Endothelial cell of coronary artery (primary cell): ENCODE results near the gene USP21. TPM values are rescaled to one million over a fixed set of nuclear protein-coding genes. Genes with fewer than 3 reads are reported as not detected.

Experiments used
- total RNA-seq: library from RNA; depleted of rRNA; stranded (reverse); fragments of >200 nt; gene quantifications from 2 replicates; pipeline ENCODE4 v1.2.3, GENCODE V29; 2014

USP21 gene, protein sequence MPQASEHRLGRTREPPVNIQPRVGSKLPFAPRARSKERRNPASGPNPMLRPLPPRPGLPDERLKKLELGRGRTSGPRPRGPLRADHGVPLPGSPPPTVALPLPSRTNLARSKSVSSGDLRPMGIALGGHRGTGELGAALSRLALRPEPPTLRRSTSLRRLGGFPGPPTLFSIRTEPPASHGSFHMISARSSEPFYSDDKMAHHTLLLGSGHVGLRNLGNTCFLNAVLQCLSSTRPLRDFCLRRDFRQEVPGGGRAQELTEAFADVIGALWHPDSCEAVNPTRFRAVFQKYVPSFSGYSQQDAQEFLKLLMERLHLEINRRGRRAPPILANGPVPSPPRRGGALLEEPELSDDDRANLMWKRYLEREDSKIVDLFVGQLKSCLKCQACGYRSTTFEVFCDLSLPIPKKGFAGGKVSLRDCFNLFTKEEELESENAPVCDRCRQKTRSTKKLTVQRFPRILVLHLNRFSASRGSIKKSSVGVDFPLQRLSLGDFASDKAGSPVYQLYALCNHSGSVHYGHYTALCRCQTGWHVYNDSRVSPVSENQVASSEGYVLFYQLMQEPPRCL
- 4.0 and 5.6 TPM in 2 replicates for total RNA-seq

DNA sequence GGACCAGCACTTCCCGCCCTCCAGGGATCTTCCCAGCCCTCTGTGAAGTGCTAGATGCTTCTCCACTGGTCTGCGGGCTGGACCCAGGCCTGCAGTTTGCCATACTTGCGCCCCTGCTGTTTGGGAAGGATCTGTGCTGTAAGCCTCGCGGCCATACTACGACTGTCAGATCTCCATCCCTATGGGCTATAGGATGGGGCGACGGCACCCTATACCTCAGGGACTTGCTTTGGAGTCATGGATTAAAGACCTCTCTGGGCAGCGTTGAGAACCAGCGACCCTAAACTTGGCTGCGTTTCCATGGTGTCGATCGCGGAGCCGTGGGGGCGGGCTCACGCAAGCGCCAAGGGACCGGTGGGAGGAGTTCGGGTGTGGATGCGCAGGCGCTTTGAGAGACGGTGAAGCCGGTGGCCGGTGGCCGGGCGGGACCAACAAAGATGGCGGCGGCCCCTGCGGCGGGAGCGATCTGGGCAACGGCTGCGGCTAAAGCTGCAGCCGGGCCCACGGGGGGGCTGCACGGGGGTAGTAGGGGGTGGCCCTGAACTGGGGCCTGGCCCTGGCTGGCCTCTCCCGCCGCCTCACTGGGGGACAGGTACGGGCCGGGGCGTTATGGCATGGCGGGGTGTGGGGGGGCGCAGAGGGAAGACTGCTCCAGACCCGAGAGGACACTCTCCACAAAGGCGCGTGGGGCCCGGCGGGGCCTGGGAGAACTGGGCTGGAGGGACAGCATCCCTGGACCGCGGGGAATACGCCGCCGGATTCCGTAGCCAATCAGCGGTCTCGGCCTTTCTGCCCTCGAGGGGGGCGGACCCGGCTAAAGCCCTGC, at the start of gene USP21:
USP21 (plus strand) TSS at position 414 of the 826 bp plus-strand sequence. CDS start 1,141 bp downstream, outside the sequence.

DNA sequence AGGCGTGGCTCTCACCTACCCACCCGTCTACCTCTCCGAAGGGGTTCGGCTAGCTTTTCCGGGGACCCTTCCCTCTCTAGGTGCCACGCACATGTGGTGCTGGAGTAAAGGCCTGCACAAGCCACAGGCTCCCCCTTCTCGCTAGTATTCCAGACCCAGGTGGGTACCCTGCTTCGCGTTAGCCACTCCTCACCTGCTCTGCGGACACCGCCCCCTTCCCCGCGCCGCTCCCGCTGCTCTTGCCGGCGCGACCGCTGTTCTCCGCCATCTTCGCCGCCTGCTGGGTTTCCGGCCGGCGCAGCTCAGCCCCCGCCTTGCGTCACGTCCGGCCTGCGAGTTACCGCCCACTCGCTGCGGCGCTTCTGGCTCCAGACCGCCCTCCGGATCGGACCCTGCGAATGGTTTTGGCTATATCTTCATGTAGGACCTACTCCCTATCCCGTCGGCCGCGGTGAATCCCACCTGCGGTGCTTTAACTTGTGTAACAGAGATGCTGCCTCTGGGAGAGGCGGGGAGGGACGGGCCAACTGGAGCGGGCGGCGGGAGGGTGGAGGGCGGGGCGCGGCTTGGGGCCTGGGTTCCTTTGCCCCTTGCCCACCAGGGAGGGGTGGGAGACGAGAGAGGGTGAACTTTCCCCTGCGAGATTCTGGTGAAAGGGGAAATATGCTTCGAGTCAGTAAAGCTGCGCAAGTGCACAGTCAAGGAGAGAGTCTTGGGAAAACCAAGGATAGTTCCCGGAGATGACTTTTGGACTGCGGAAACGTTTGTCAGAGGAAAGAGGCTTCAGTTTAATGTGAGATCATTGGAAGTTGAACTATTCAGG, 41.3 kb upstream of the USP21 start, which contains the start of the genes NIT1 and PFDN2:
NIT1 (plus strand) TSS at position 347 of the 823 bp plus-strand sequence; CDS start at position 419, 72 bp downstream.
PFDN2 (minus strand) TSS at position 279 of the 823 bp plus-strand sequence; CDS start at position 268, 11 bp downstream.

DNA sequence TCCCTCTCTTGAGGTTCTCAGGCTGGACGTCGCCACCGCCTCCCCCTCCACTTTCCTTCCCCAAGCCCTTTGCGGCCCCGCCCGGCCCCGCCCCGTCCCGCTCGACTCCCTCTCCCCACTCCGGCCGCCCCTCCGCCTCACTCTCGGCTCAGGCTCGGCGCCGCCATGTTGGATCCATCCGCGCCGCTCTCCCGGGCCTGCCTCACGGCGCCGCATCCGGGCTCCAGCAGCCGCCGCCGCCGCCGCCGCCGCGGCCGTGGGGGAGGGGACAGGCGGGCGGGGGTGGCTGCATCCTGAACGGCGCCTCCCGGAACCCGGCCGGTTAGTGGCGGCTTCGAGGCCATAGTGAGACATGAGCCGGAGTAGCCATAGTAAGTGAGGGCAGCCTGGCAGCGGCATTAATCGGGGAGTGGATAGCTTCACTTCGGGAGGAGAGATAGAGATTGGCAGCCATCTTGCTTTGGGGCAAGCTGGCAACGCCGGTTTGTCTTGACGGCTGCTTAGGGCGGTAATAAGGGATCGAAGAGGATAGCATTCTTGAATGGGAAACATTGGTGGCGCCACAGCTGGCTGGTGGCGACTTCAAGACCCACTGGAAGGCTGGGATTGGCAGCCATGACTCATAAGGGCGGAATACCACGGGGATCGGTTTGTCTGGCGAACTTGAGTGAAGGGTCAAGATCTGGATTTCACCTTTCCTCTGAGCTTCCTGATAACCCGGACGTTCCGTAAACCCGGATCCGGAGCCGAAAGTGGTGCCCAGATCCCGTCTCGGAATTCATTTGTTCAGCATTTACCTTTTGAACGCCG, 26.7 kb upstream of the USP21 start, which contains the start of gene DEDD:
DEDD (minus strand) TSS at position 258 of the 810 bp plus-strand sequence. CDS start 8,205 bp downstream, outside the sequence.

DNA sequence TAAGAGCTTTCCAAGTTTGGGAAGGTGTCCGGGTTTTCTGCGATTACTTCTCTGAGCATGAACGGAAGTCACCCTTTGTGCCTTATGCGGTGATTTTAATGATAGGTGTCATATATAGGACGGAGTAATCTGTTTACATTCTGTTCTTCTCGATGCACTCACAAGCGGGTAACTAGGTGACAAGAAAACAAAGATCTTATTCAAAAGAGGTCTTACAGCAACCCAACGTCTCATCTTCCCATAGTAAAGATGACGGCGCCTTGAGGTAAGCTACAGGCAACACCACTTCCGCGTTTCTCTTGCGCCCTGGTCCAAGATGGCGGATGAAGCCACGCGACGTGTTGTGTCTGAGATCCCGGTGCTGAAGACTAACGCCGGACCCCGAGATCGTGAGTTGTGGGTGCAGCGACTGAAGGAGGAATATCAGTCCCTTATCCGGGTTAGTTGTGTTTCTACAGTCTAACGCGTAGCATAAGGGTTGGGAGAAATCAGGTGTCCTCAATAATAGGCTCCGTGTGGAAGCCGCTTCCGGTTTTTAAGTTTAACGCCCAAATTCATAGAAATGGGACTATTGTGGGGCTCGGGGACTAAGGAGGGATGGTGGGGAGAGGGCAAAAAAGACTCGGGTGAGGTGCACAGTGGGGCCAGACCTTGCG, 5.5 kb upstream of the USP21 start, which contains the start of gene UFC1:
UFC1 (plus strand) TSS at position 297 of the 656 bp plus-strand sequence; CDS start at position 317, 20 bp downstream.

DNA sequence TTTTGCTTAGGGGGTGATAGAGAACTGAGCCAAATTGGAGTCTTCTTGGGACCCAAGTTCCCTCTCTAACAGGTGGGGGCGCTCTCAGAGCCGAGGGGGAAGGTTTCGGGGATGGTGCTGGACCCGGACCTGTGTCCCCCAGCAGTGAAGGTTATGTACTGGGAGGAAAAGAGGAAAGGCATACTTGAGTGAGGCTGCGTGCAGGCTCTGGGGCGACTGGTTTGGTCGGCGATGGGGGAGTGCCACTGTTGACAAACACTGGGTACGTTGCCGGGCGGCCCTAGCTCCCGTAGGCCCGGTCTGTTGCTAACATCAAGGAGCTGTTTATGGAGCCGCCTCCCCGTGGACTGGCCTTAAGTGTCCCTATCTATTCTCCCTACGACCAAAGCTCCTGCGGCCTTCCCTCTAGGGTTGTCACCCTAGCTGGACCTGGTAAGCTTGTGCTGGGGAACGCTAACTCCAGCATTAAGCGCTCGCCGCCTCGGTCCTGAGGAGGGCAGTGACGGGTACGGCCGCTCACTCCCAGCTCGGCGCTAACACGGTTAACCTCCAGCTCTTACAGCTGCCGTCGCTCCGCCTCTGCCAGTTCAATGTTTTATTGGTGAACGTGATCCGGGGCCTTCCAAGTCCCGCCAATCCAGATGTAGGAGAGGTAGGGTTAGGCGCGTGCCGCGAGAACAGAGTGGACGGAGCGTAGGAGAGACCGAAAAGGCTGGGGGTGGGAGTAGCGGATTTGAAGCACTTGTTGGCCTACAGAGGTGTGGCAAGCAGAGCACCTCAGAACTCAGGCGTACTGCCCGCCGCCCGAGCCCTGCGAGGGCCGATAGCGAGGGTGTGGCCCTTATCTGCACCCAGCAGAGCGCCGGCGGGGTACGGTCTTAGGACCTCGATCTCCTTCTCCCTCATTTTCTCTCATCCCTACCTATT, 6.7 kb downstream of the USP21 start, which contains the start of gene PPOX:
PPOX (plus strand) TSS at position 685 of the 927 bp plus-strand sequence. CDS start 422 bp downstream, outside the sequence.

DNA sequence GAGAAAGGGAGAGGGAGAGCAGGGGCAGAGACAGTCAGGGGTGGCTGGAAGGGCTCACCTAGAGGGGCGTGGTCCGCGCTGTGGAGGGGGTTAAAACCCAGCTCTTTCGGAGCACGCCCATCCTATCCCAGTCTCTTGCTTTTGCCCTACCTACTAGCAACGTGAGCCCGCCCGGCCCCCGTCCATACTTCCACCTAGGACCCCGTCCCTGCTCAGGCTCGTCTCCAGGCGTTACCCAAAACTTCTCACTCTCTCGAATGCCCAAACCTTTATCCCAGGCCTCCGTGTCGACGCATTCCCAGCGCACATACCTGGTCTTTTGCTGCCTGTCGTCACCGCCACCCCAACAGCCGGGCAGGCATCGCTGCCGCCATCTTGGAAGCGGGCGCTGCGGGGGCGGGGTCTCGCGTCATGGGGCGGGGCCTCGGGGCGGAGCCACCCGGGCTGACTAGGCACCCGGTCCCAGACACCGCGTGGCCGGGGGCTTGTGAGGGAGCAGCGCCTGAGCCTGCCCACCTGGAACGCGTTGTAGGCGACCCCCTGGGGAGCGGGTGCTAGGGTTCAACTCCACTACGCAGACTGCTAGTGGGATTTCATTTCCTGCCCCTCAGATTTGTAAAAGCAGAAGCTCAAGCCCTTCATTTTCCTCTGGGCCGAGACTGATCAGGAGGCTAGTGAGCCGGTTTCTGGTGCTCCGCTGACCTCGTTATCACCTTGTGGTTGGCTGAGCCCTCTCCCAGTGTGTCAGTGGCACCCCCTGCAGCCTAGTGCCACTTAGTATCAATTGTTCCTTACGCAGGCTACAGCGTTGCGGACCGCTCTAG, 18.0 kb downstream of the USP21 start, which contains the start of gene B4GALT3:
B4GALT3 (minus strand) TSS at position 396 of the 824 bp plus-strand sequence. CDS start 1,447 bp downstream, outside the sequence.

DNA sequence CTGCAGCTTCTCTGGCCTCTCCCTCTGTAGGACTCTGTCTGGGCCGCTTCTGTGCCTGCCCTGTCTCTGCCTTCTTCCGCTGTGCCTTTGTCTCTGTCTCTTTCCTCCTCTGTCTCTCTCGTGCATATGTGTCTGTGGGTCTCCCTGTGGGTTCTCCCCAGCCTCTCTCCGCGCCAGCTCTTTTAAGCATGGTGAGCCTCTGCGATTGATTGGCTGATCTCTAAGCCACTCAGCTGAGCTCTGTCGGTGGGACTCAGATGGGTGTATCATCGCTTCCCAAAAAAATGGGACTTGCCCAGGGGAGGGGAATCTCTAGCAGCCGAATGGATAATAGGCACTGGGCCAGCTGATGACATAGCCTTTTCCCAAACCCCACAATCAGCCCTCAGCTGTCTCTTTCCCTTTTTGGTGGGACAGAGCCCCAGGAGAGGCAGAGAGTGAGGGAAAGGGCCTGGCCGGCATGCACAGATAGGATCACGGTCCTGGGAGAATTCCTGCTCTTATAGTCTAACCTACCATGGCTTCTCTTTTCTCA, 39.7 kb downstream of the USP21 start, which contains the start of gene ADAMTS4:
ADAMTS4 (minus strand) TSS at position 158 of the 535 bp plus-strand sequence. CDS start 427 bp downstream, outside the sequence.

DNA sequence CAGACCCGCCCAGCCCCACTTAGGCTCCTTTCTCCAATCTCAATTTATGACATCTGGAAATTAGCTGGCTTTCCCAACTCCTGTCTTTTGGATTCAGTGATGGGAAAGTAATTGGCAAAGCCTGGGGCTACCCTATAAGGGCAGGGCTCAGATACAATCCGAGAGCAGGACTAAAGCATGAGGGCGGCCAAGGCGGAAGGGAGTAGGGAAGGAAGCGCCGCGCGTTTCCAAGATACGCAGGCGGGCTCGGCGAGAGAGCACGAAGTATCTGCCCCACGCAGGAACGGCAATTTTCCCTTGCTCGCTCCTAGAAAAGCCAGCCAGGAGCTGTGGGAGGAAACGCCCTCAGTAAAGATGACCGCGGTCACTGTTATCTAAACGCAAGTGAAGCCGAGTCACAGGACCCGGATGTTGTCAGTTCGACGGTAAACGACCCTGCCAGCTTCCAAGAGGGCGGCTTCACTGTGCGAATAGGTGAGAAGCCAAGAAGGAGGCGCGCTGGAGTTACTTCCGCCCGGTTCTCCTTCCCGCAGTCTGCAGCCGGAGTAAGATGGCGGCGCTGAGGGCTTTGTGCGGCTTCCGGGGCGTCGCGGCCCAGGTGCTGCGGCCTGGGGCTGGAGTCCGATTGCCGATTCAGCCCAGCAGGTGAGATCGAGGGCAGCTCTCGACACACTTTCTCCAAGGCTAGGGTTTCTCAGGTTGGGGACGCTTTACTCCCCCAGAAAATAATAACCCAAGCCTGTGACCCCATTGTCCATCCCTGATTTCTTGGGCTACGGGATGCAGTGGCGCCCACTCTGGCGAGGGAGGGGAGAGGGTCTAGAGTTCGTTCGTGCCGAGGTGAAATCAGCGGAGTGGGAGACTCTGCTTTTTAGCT, 42.8 kb downstream of the USP21 start, which contains the start of gene NDUFS2:
NDUFS2 (plus strand) TSS at position 532 of the 877 bp plus-strand sequence; CDS start at position 551, 19 bp downstream.

DNA sequence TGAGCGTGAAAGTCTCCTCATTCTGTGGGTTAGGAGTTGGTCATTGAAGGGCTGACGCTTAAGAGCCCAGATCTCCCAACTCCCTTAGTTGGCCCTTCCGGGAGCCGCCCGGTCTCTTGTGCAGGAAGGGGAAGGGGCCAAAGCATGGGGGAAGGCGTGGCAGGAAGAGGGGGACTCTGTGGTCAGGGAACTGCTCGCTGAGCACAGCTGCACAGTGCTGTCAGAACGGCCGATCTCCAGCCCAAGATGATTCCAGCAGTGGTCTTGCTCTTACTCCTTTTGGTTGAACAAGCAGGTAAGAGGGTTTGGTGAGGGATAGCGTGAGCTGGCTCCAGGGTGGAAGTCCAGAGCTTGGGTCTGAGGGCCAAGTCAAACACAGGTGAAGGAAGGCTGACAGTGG, 55.8 kb downstream of the USP21 start, which contains the start of gene FCER1G:
FCER1G (plus strand) TSS at position 220 of the 400 bp plus-strand sequence; CDS start at position 247, 27 bp downstream.

Other genes starting within 250 kb of the USP21 start
- gene ITLN2, start 204.7 kb upstream of the USP21 start, total RNA-seq, result 0.18 and 1.3 TPM in 2 replicates
- 143 and 151 TPM in 2 replicates for gene F11R, start 138.3 kb upstream of the USP21 start, total RNA-seq
- gene TSTD1, start 120.5 kb upstream of the USP21 start, total RNA-seq, result 8.9 and 22.9 TPM in 2 replicates
- gene USF1, start 113.5 kb upstream of the USP21 start, total RNA-seq, result 87.5 and 122 TPM in 2 replicates
- under 0.01 TPM in 1 of 2 replicates, not detected in the other for gene ARHGAP30, start 89.6 kb upstream of the USP21 start, total RNA-seq
- 0.18 and 0.19 TPM in 2 replicates for gene NECTIN4, start 69.9 kb upstream of the USP21 start, total RNA-seq
- gene KLHDC9, start 61.1 kb upstream of the USP21 start, total RNA-seq, result 0.66 and 1.1 TPM in 2 replicates
- 65.2 and 79.2 TPM in 2 replicates for gene PFDN2, start 41.5 kb upstream of the USP21 start, total RNA-seq
- 10.1 and 13.4 TPM in 2 replicates for gene NIT1, start 41.4 kb upstream of the USP21 start, total RNA-seq
- 26.6 and 30.6 TPM in 2 replicates for gene DEDD, start 26.8 kb upstream of the USP21 start, total RNA-seq
- gene UFC1, start 5.5 kb upstream of the USP21 start, total RNA-seq, result 124 and 137 TPM in 2 replicates
- gene PPOX, start 6.9 kb downstream of the USP21 start, total RNA-seq, result 12.1 and 16.0 TPM in 2 replicates
- 19.1 and 21.3 TPM in 2 replicates for gene B4GALT3, start 18.0 kb downstream of the USP21 start, total RNA-seq
- 13.9 and 58.5 TPM in 2 replicates for gene ADAMTS4, start 39.6 kb downstream of the USP21 start, total RNA-seq
- 174 and 182 TPM in 2 replicates for gene NDUFS2, start 42.9 kb downstream of the USP21 start, total RNA-seq
- gene FCER1G, start 55.8 kb downstream of the USP21 start, total RNA-seq, result 0.36 and 0.47 TPM in 2 replicates
- not detected in 2 replicates for gene APOA2, start 64.1 kb downstream of the USP21 start, total RNA-seq
- 16.8 and 17.5 TPM in 2 replicates for gene TOMM40L, start 66.6 kb downstream of the USP21 start, total RNA-seq
- not detected in 2 replicates for gene NR1I3, start 78.7 kb downstream of the USP21 start, total RNA-seq
- gene PCP4L1, start 99.2 kb downstream of the USP21 start, total RNA-seq, result not detected in 2 replicates
- gene MPZ, start 150.5 kb downstream of the USP21 start, total RNA-seq, result 0.54 and 1.2 TPM in 2 replicates
- gene SDHC, start 154.9 kb downstream of the USP21 start, total RNA-seq, result 14.1 and 20.5 TPM in 2 replicates
- gene CFAP126, start 208.4 kb downstream of the USP21 start, total RNA-seq, result not detected in 2 replicates